ENCODE measurements around the gene MGME1. TPM values are rescaled to one million over a fixed set of nuclear protein-coding genes. Genes with fewer than 3 reads are reported as not detected.

The MGME1 gene
- total RNA-seq, 1 experiment from 2014 or later, result 10.5 TPM

DNA sequence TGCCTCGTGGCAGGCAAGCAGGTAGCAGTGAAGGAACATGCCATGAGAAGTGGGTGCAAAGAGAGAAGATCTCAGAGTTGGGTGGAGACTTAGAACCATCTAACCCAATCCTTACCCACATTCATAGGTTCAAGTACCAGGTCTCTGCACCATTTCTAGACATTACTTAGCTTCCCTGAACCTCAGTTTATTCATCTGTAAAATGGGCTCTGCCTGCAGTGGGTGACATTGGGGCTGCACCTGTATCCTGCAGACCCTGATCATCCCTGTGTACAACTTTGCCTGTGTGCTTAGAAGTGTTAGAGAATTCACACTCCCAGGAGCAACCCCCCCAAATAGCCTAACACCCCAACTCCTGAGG lies 42.9 kb upstream of the MGME1 start:
- BruUV-seq (replicated peaks), result no TSS peak
- Mint-ChIP-seq H3K4me3 (ENCODE audit: low read depth, unreplicated experiment) (no peak overlapping the region), H3K27me3 (ENCODE audit: unreplicated experiment) (no peaks in the 10 kb centered on the region), H3K4me1 (ENCODE audit: low read depth, unreplicated experiment) (no peaks in the 10 kb centered on the region), H3K9me3 (ENCODE audit: low read depth, unreplicated experiment) (no peaks in the 10 kb centered on the region), H3K36me3 (ENCODE audit: insufficient read depth, unreplicated experiment) (no peaks in the 10 kb centered on the region), H3K27ac (ENCODE audit: unreplicated experiment) (no peak overlapping the region)
- CTCF ChIA-PET, result interaction anchor here (0.6 kb wide), 1 partner anchor 527 kb away, joined by 4 read pairs; no protein-coding TSS in a partner anchor
- no peak for DNase-seq
- intact Hi-C loops (cut with micrococcal nuclease; ENCODE audit: unreplicated experiment), result no loop called here
- TF ChIP-seq, protein P1, sequence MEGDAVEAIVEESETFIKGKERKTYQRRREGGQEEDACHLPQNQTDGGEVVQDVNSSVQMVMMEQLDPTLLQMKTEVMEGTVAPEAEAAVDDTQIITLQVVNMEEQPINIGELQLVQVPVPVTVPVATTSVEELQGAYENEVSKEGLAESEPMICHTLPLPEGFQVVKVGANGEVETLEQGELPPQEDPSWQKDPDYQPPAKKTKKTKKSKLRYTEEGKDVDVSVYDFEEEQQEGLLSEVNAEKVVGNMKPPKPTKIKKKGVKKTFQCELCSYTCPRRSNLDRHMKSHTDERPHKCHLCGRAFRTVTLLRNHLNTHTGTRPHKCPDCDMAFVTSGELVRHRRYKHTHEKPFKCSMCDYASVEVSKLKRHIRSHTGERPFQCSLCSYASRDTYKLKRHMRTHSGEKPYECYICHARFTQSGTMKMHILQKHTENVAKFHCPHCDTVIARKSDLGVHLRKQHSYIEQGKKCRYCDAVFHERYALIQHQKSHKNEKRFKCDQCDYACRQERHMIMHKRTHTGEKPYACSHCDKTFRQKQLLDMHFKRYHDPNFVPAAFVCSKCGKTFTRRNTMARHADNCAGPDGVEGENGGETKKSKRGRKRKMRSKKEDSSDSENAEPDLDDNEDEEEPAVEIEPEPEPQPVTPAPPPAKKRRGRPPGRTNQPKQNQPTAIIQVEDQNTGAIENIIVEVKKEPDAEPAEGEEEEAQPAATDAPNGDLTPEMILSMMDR (IDR thresholded peaks at IDR 0.05; ENCODE audit: unreplicated experiment), result no peak

DNA sequence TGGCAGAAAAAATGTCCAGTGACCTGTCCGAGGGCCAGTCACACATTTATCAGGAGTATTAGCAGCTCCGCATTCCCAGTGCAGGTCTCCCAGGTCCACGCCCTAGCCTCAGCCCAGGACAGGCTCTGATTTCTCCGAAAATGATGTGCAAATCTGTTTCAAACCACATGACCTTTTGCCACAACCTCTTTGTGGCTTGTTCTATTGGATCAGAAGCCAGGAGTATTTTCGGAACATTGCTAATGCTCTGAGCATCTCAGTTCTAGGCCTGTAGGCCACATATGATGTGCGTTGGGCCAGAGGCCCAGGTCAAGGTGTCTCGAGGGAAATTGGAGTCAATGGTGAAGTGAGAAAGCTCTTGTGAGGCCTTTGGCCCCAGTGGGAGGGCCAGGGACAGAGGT lies 40.6 kb upstream of the MGME1 start:
- CTCF ChIA-PET, result no interaction called here
- Mint-ChIP-seq H3K27me3 (ENCODE audit: unreplicated experiment) (no peaks in the 10 kb centered on the region), H3K36me3 (ENCODE audit: insufficient read depth, unreplicated experiment) (no peaks in the 10 kb centered on the region), H3K4me1 (ENCODE audit: low read depth, unreplicated experiment) (no peaks in the 10 kb centered on the region), H3K9me3 (ENCODE audit: low read depth, unreplicated experiment) (no peaks in the 10 kb centered on the region), H3K4me3 (ENCODE audit: low read depth, unreplicated experiment) (no peak overlapping the region), H3K27ac (ENCODE audit: unreplicated experiment) (no peak overlapping the region)
- no peak for DNase-seq
- TF ChIP-seq, protein P1 (IDR thresholded peaks at IDR 0.05; ENCODE audit: unreplicated experiment), result no peak
- intact Hi-C loops (cut with micrococcal nuclease; ENCODE audit: unreplicated experiment), result no loop called here
- no TSS peak for BruUV-seq (replicated peaks)

DNA sequence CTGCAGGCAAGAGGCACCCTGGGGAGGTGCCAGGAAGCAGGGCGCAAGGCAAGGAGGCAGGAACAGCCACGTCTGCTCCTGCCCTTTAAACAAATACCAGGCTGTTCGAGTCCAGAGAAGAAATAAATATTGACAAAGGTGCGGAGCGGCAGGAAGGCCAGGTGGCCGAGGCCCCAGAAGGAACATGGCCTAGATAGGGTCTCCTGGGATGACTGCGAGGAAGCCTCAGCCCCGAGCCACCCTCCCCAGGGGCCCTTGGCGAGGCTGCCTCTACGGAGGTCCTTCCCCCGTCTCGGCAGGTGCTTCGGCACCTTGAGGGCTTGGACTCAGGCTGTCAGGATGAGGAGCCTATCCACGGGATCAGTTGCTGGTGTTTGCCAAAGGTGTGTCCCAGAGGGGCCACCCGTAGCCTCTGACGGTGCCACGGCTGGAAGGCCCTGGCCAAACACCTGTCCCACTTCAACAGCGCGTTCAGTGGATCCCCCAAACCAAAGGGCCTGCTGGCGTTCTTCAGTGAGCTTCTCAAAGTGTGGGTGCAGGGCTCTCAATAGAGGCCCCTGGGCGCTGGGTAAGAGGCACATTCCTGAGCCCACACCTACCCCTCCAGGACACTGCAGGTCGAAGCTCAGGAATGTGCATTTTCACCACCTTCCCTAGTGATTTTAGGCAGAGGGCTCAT lies 40.0 kb upstream of the MGME1 start:
- Mint-ChIP-seq H3K4me1 (ENCODE audit: low read depth, unreplicated experiment) (no peaks in the 10 kb centered on the region), H3K27me3 (ENCODE audit: unreplicated experiment) (no peaks in the 10 kb centered on the region), H3K4me3 (ENCODE audit: low read depth, unreplicated experiment) (no peak overlapping the region), H3K36me3 (ENCODE audit: insufficient read depth, unreplicated experiment) (no peaks in the 10 kb centered on the region), H3K27ac (ENCODE audit: unreplicated experiment) (no peak overlapping the region), H3K9me3 (ENCODE audit: low read depth, unreplicated experiment) (no peaks in the 10 kb centered on the region)
- no peak for DNase-seq
- CTCF ChIA-PET, result no interaction called here
- TF ChIP-seq, protein P1 (IDR thresholded peaks at IDR 0.05; ENCODE audit: unreplicated experiment), result no peak
- BruUV-seq (replicated peaks), result no TSS peak
- intact Hi-C loops (cut with micrococcal nuclease; ENCODE audit: unreplicated experiment), result no loop called here

DNA sequence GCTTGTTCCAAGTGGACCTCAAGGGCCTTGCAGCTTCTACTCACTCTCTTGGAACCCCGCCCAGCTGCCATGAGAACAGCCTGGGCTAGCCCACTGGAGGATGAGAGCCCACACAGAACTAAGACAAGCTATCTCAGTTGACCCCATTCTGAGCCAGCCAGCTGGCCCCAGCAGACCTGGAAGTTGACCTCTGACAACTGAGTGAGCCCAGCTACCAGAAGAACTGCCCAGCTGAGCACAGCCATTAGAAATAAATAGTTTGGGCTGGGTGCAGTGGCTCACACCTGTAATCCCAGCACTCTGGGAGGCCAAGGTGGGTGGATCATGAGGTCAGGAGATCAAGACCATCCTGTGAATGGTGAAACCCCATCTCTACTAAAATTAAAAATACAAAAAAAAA lies 37.3 kb upstream of the MGME1 start:
- intact Hi-C loops (cut with micrococcal nuclease; ENCODE audit: unreplicated experiment), result no loop called here
- Mint-ChIP-seq H3K27ac (ENCODE audit: unreplicated experiment) (no peak overlapping the region), H3K4me3 (ENCODE audit: low read depth, unreplicated experiment) (no peak overlapping the region), H3K4me1 (ENCODE audit: low read depth, unreplicated experiment) (no peaks in the 10 kb centered on the region), H3K36me3 (ENCODE audit: insufficient read depth, unreplicated experiment) (no peaks in the 10 kb centered on the region), H3K9me3 (ENCODE audit: low read depth, unreplicated experiment) (no peaks in the 10 kb centered on the region), H3K27me3 (ENCODE audit: unreplicated experiment) (no peaks in the 10 kb centered on the region)
- no peak for DNase-seq
- CTCF ChIA-PET, result interaction anchor here (0.5 kb wide), 1 partner anchor 34 kb away, joined by 4 read pairs; no protein-coding TSS in a partner anchor
- no TSS peak for BruUV-seq (replicated peaks)
- TF ChIP-seq, protein P1 (IDR thresholded peaks at IDR 0.05; ENCODE audit: unreplicated experiment), result no peak
